Parathyroid adenoma (tissue), 2 donors: ENCODE measurements around the gene SETD1B.
"Not testable (repeated sequence)": the region's sequence is repeated elsewhere in the genome, so short reads cannot be mapped to it uniquely, and the experiment has no call there.

Experiments used
- H2AFZ ChIP-seq: fragments of 300-600 bp; sonication (generic); one replicate; pipeline ENCODE4 v1.7.0; 2017; ENCODE audit warnings: antibody characterized with exemption, mild to moderate bottlenecking
- H3K27ac ChIP-seq: fragments of 300-600 bp; sonication (generic); one replicate; pipeline ENCODE4 v1.7.0; 2017
- H3K27me3 ChIP-seq: fragments of 300-600 bp; sonication (generic); one replicate; pipeline ENCODE4 v1.7.0; 2017; ENCODE audit warnings: low read length; ENCODE audit not compliant: control insufficient read depth, insufficient read depth
- H3K36me3 ChIP-seq: fragments of 300-600 bp; sonication (generic); one replicate; pipeline ENCODE4 v1.7.0; 2017; ENCODE audit warnings: low read length; ENCODE audit not compliant: control insufficient read depth, insufficient read depth
- H3K4me1 ChIP-seq: fragments of 300-600 bp; sonication (generic); one replicate; pipeline ENCODE4 v1.7.0; 2017; ENCODE audit warnings: control low read depth
- H3K4me2 ChIP-seq: fragments of 300-600 bp; sonication (generic); one replicate; pipeline ENCODE4 v1.7.0; 2017; ENCODE audit warnings: low read length
- H3K4me3 ChIP-seq: fragments of 300-600 bp; sonication (generic); one replicate; pipeline ENCODE4 v1.7.0; 2017; ENCODE audit warnings: low read depth, low read length
- H3K79me2 ChIP-seq: fragments of 300-600 bp; sonication (generic); one replicate; pipeline ENCODE4 v1.7.0; 2017; ENCODE audit warnings: control low read depth
- H3K9ac ChIP-seq: fragments of 300-600 bp; sonication (generic); one replicate; pipeline ENCODE4 v1.7.0; 2017; ENCODE audit warnings: mild to moderate bottlenecking
- H3K9me3 ChIP-seq: fragments of 300-600 bp; sonication (generic); one replicate; pipeline ENCODE4 v1.7.0; 2017; ENCODE audit warnings: low read length; ENCODE audit not compliant: control insufficient read depth
- CTCF ChIP-seq: fragments of 300-600 bp; sonication (generic); IDR thresholded peaks from one replicate; pipeline ENCODE4 v1.7.0; 2017; ENCODE audit warnings: antibody characterized with exemption, mild to moderate bottlenecking
- donor health status: primary hyperparathyroidism.

The SETD1B gene

GRCh38 chr12:121875582-121875981 is 71.8 kb downstream of the SETD1B start:
- H3K27me3 ChIP-seq, result no peaks in the 10 kb centered on the region
- no peak overlapping the region for H3K9ac ChIP-seq
- H3K79me2 ChIP-seq, result no peaks in the 10 kb centered on the region
- no peaks in the 10 kb centered on the region for H3K36me3 ChIP-seq
- TF ChIP-seq CTCF, result no peak
- no peaks in the 10 kb centered on the region for H3K9me3 ChIP-seq
- no peak overlapping the region for H2AFZ ChIP-seq
- H3K4me2 ChIP-seq, result no peak overlapping the region
- H3K27ac ChIP-seq, result no peak overlapping the region
- no peak overlapping the region for H3K4me3 ChIP-seq
- H3K4me1 ChIP-seq, result no peaks in the 10 kb centered on the region

GRCh38 chr12:121876080-121876447 is 72.3 kb downstream of the SETD1B start:
- not testable (repeated sequence) for H3K4me2 ChIP-seq, H3K9me3 ChIP-seq, H3K9ac ChIP-seq, H3K4me3 ChIP-seq, H2AFZ ChIP-seq, H3K4me1 ChIP-seq, H3K79me2 ChIP-seq, H3K36me3 ChIP-seq, H3K27ac ChIP-seq, H3K27me3 ChIP-seq
